Measurements from ENCODE around the gene PIWIL4. TPM values are rescaled to one million over a fixed set of nuclear protein-coding genes. Genes with fewer than 3 reads are reported as not detected.
A peak's percentile ranks its signal among the peaks of the same experiment; 100 is the strongest.

Gene PIWIL4
- total RNA-seq, 1 experiment from 2014 or later: not detected

GRCh38 chr11:94658386-94658785 is 91.2 kb downstream of the PIWIL4 start:
- Histone ChIP-seq H3K79me1 (ENCODE audit: insufficient read depth, low read depth, low read length, poor library complexity, severe bottlenecking) (no peaks in the 10 kb centered on the region), H4K8ac (replicated peaks; ENCODE audit: insufficient read length, low read depth, low read length) (no peak overlapping the region), H2BK15ac (ENCODE audit: low read depth, low read length) (no peak overlapping the region), H3K14ac (ENCODE audit: insufficient read depth, low read length) (no peak overlapping the region), H4K20me1 (ENCODE audit: control insufficient read depth, insufficient read depth, insufficient read length) (no peaks in the 10 kb centered on the region), H2BK5ac (ENCODE audit: insufficient read length, low read length) (no peak overlapping the region), H3K4me2 (ENCODE audit: insufficient read depth, insufficient read length, low read length) (no peak overlapping the region), H3K9ac (ENCODE audit: extremely low read depth, insufficient read length, low read length) (no peak overlapping the region), H3K23ac (ENCODE audit: insufficient read length, low read depth, low read length) (no peak overlapping the region), H3K56ac (ENCODE audit: insufficient read length, low read depth, low read length) (no peak overlapping the region), H2AK5ac (ENCODE audit: insufficient read length, low read length) (no peak overlapping the region), H3T11ph (ENCODE audit: low read length) (no peak overlapping the region), H3K27ac (ENCODE audit: insufficient read length, low read depth, low read length) (peak overlapping the region; percentile 51), H2BK120ac (ENCODE audit: low read depth, low read length, poor library complexity, severe bottlenecking) (no peak overlapping the region), H3K4me1 (ENCODE audit: insufficient read depth, low read length) (peaks cover 16% of the 10 kb centered on the region), H3K18ac (ENCODE audit: insufficient read length, low read depth, low read length) (no peak overlapping the region), H3K9me3 (ENCODE audit: control insufficient read depth, low read depth, low read length) (peaks cover 2% of the 10 kb centered on the region), H3K27me3 (ENCODE audit: insufficient read depth, low read length) (no peaks in the 10 kb centered on the region), H2BK12ac (ENCODE audit: insufficient read length, low read depth, low read length) (no peak overlapping the region), H2AFZ (ENCODE audit: low read length) (no peak overlapping the region), H3K79me2 (ENCODE audit: insufficient read depth, low read length) (peaks cover 1% of the 10 kb centered on the region; the same call in 1 of the 2 replicates), H3K4ac (ENCODE audit: low read depth, low read length) (no peak overlapping the region), H3K23me2 (ENCODE audit: insufficient read length, low read depth, low read length, poor library complexity, severe bottlenecking) (no peaks in the 10 kb centered on the region), H2BK20ac (ENCODE audit: low read depth, low read length, poor library complexity, severe bottlenecking) (no peak overlapping the region), H4K91ac (ENCODE audit: insufficient read length, low read depth, low read length) (no peak overlapping the region), H4K5ac (ENCODE audit: insufficient read length, low read depth, low read length) (no peak overlapping the region)
- Mint-ChIP-seq H3K4me3 (no peak overlapping the region), H3K4me1 (peaks cover 41 to 66% of the 10 kb centered on the region in 2 experiments), H3K9me3 (peaks cover 4 to 8% of the 10 kb centered on the region in 2 experiments), H3K27me3 (ENCODE audit: low read depth) (no peaks in the 10 kb centered on the region), H3K27ac (peak overlapping the region in 1 of 3 experiments; percentile 34; a peak in 2 of 7 replicates), H3K36me3 (ENCODE audit: insufficient read depth in 1 of 3, low read depth in 3 of 3) (peaks cover 15 to 62% (median 44%) of the 10 kb centered on the region in 3 experiments)
- TF ChIP-seq, protein P1, sequence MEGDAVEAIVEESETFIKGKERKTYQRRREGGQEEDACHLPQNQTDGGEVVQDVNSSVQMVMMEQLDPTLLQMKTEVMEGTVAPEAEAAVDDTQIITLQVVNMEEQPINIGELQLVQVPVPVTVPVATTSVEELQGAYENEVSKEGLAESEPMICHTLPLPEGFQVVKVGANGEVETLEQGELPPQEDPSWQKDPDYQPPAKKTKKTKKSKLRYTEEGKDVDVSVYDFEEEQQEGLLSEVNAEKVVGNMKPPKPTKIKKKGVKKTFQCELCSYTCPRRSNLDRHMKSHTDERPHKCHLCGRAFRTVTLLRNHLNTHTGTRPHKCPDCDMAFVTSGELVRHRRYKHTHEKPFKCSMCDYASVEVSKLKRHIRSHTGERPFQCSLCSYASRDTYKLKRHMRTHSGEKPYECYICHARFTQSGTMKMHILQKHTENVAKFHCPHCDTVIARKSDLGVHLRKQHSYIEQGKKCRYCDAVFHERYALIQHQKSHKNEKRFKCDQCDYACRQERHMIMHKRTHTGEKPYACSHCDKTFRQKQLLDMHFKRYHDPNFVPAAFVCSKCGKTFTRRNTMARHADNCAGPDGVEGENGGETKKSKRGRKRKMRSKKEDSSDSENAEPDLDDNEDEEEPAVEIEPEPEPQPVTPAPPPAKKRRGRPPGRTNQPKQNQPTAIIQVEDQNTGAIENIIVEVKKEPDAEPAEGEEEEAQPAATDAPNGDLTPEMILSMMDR (conservative IDR thresholded peaks at IDR 0.05): no peak
- WGBS (ENCODE audit: extremely low coverage, insufficient read length, low lambda C conversion rate): no CpG with 5 or more reads among the region's 5 CpGs
- DNase-seq: no peak
